HepG2 (cell line): ENCODE results near the gene TTC32. TPM values are rescaled to one million over a fixed set of nuclear protein-coding genes. Genes with fewer than 3 reads are reported as not detected.

Source experiments
- DZIP1 ChIP-seq: sonication (generic); formaldehyde crosslinking; IDR thresholded peaks from 2 replicates; pipeline ENCODE4 v1.5.0; 2020; ENCODE audit warnings: mild to moderate bottlenecking, missing genetic modification reagents
- ELF3 ChIP-seq: IDR thresholded peaks from 2 replicates; pipeline ENCODE4 v1.6.1; 2016; ENCODE audit warnings: missing genetic modification reagents, missing compliant biosample characterization
- FUBP1 ChIP-seq: sonication (generic); formaldehyde crosslinking; IDR thresholded peaks from 2 replicates; pipeline ENCODE4 v1.5.1; 2020; ENCODE audit warnings: missing genetic modification reagents, mild to moderate bottlenecking, borderline replicate concordance
- GATA4 ChIP-seq: sonication (generic); IDR thresholded peaks from 2 replicates; pipeline ENCODE4 v1.6.1; 2016; ENCODE audit warnings: antibody characterized with exemption, low read depth, borderline replicate concordance
- HNRNPH1 ChIP-seq: fragments of 200-400 bp; formaldehyde crosslinking; optimal IDR thresholded peaks from 2 replicates; pipeline ENCODE3; 2017; ENCODE audit warnings: mild to moderate bottlenecking, low read depth, low read length
- MAX ChIP-seq: IDR thresholded peaks from 2 replicates; pipeline ENCODE4 v1.6.1; 2012; ENCODE audit warnings: inconsistent platforms
- MYC ChIP-seq: sonication (generic); formaldehyde crosslinking; IDR thresholded peaks from 2 replicates; pipeline ENCODE4 v1.9.0; 2021; ENCODE audit warnings: missing genetic modification reagents, borderline replicate concordance
- NFE2L2 ChIP-seq: fragments of 150-350 bp; IDR thresholded peaks from 2 replicates; pipeline ENCODE4 v1.6.1; 2014; ENCODE audit warnings: low read length
- NFKB2 ChIP-seq: sonication (generic); formaldehyde crosslinking; IDR thresholded peaks from 2 replicates; pipeline ENCODE4 v1.4.0; 2020; ENCODE audit warnings: missing genetic modification reagents, borderline replicate concordance
- NR2F2 ChIP-seq: IDR thresholded peaks from 2 replicates; pipeline ENCODE4 v1.6.1; 2012; ENCODE audit warnings: low read depth, inconsistent platforms, borderline replicate concordance
- PAWR ChIP-seq: sonication (generic); formaldehyde crosslinking; IDR thresholded peaks from 2 replicates; pipeline ENCODE4 v1.4.0; 2020; ENCODE audit warnings: missing genetic modification reagents, mild to moderate bottlenecking, borderline replicate concordance
- PBX2 ChIP-seq: IDR thresholded peaks from 2 replicates; pipeline ENCODE4 v1.6.1; 2016; ENCODE audit warnings: control low read depth
- SIN3B ChIP-seq: fragments of 150-350 bp; IDR thresholded peaks from 2 replicates; pipeline ENCODE4 v1.6.1; 2014; ENCODE audit warnings: low read length
- SKIL ChIP-seq: sonication (generic); formaldehyde crosslinking; IDR thresholded peaks from 2 replicates; pipeline ENCODE4 v1.8.0; 2022; ENCODE audit warnings: missing genetic modification reagents, mild to moderate bottlenecking, moderate library complexity, borderline replicate concordance
- SNAI1 ChIP-seq: sonication (generic); formaldehyde crosslinking; IDR thresholded peaks from 2 replicates; pipeline ENCODE4 v1.5.0; 2020; ENCODE audit warnings: mild to moderate bottlenecking, missing genetic modification reagents, borderline replicate concordance
- XRCC5 ChIP-seq: fragments of 200-400 bp; formaldehyde crosslinking; optimal IDR thresholded peaks from 2 replicates; pipeline ENCODE3; 2017; ENCODE audit warnings: mild to moderate bottlenecking, low read length
- ZBTB38 ChIP-seq: sonication (generic); formaldehyde crosslinking; IDR thresholded peaks from 2 replicates; pipeline ENCODE4 v1.5.1; 2020; ENCODE audit warnings: mild to moderate bottlenecking, missing genetic modification reagents
- ZNF264 ChIP-seq: sonication (generic); formaldehyde crosslinking; IDR thresholded peaks from 2 replicates; pipeline ENCODE4 v1.4.0; 2020; ENCODE audit warnings: missing genetic modification reagents
- ZNF382 ChIP-seq: sonication (generic); formaldehyde crosslinking; IDR thresholded peaks from 2 replicates; pipeline ENCODE4 v1.5.0; 2020; ENCODE audit warnings: missing genetic modification reagents, mild to moderate bottlenecking, borderline replicate concordance
- ZNF776 ChIP-seq: sonication (generic); formaldehyde crosslinking; IDR thresholded peaks from 2 replicates; pipeline ENCODE4 v1.4.0; 2020; ENCODE audit warnings: mild to moderate bottlenecking, missing genetic modification reagents
- ZNF83 ChIP-seq: sonication (generic); formaldehyde crosslinking; IDR thresholded peaks from 2 replicates; pipeline ENCODE4 v1.4.0; 2020; ENCODE audit warnings: missing genetic modification reagents, mild to moderate bottlenecking, borderline replicate concordance
- ZNF879 ChIP-seq: sonication (generic); formaldehyde crosslinking; IDR thresholded peaks from 2 replicates; pipeline ENCODE4 v1.8.1; 2023; ENCODE audit warnings: missing genetic modification reagents
- polyA plus RNA-seq, 8 experiments: library from polyadenylated mRNA; depleted of rRNA in 3 of 8; stranded (reverse) in 7 of 8; unstranded in 1 of 8; fragments of >200 nt; fragmentation: Illumina TruSeq in 4 of 8; extraction: Trizol in 4 of 8; gene quantifications; 2 replicates each; pipeline versions ENCODE4 v1.2.1 to v1.2.3, GENCODE V29; 2011 to 2016; ENCODE audit warnings: low read depth in 4 of 8, missing spikeins in 1 of 8, mixed read lengths in 1 of 8; ENCODE audit not compliant: insufficient read depth in 1 of 8
- total RNA-seq, 5 experiments: library from RNA; depleted of rRNA; stranded (reverse); fragments of >200 nt; fragmentation: Illumina TruSeq; extraction: Trizol; gene quantifications; 2 replicates each; pipeline ENCODE4 v1.2.3, GENCODE V29; 2016; ENCODE audit warnings: low read depth in 1 of 5

The TTC32 gene
- total and polyA plus RNA-seq, 2 of the 13 experiments (the other 11 are each of a cell fraction or from before 2014, with no cell fraction given): 21.6 to 38.3 TPM

GRCh38 chr2:19901442-19902215 is at the start of gene TTC32 (continued):
- peak; percentile 88 for TF ChIP-seq ZBTB38
- TF ChIP-seq ZNF776 (CRISPR knock-in tag): peak; percentile 82
- peak; percentile 85 for TF ChIP-seq XRCC5
- no peak for TF ChIP-seq ZNF382 (CRISPR knock-in tag)
- no peak for TF ChIP-seq HNRNPH1
- peak; percentile 91 for TF ChIP-seq SIN3B
- TF ChIP-seq MYC (CRISPR knock-in tag): peak; percentile 87
- TF ChIP-seq ZNF264 (CRISPR knock-in tag): peak; percentile 88
- peak; percentile 60; the same call in 1 of the 2 replicates for TF ChIP-seq ZNF83 (CRISPR knock-in tag)
- peak; percentile 86 for TF ChIP-seq NFKB2 (CRISPR knock-in tag)
- 0 out of 2 replicates have a peak, but pooled peaks have one; percentile 68 for TF ChIP-seq NR2F2
- no peak for TF ChIP-seq NFE2L2
- TF ChIP-seq GATA4: peak; percentile 67
- TF ChIP-seq PAWR (CRISPR knock-in tag): peak; percentile 60; the same call in 1 of the 2 replicates
- peak; percentile 71 for TF ChIP-seq ELF3 (CRISPR knock-in tag)
- TF ChIP-seq MAX: peak; percentile 84
- peak; percentile 93 for TF ChIP-seq SNAI1
- TF ChIP-seq PBX2: 0 out of 2 replicates have a peak, but pooled peaks have one; percentile 40
- no peak for TF ChIP-seq SKIL
- TF ChIP-seq DZIP1 (CRISPR knock-in tag): peak; percentile 82
- peak; percentile 97 for TF ChIP-seq FUBP1
- TF ChIP-seq ZNF879 (CRISPR knock-in tag): peak; percentile 47; the same call in 1 of the 2 replicates
